Fibroblast of the aortic adventitia (primary cell): Measurements from ENCODE around the gene BDNF. TPM values are rescaled to one million over a fixed set of nuclear protein-coding genes. Genes with fewer than 3 reads are reported as not detected.

Source experiments
- DNase-seq: peaks from one replicate; pipeline ENCODE4 v3.0.0-alpha.2; 2010; ENCODE audit warnings: low read depth
- H3K4me3 ChIP-seq: 2 replicates; pipeline ENCODE4 v1.5.1; 2011; ENCODE audit warnings: low read depth, mild to moderate bottlenecking, control low read depth, low read length, moderate library complexity
- total RNA-seq: library from RNA; depleted of rRNA; stranded (reverse); fragments of >200 nt; gene quantifications from 2 replicates; pipeline ENCODE4 v1.2.3, GENCODE V29; 2012; ENCODE audit warnings: low replicate concordance
- TF ChIP-seq, protein P1 (sequence below): IDR thresholded peaks from 2 replicates; pipeline ENCODE4 v1.5.1; 2011; ENCODE audit warnings: mild to moderate bottlenecking, low read length, control low read depth, inconsistent platforms; ENCODE audit not compliant: insufficient read depth

BDNF gene
- total RNA-seq, 1 donor: 8.1 TPM

DNA sequence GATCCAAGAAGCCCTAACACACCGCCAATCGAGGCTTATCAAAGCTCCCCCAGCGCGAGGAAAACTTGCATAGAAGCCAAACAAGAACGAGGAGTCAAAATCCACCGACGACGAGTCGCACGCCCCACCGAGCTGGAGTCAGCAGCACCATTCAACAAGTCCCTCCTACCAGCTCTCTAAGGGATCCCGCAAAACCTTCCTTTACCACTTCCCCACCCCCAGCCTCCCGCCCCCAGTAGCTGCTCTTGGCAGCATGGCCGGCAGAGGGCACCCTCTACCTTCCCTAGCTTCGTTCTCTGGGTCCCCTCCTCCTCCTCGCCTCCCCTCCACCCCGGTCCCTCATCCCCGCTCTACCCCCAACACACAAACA is 1.4 kb downstream of the BDNF start:
- TF ChIP-seq, protein P1, sequence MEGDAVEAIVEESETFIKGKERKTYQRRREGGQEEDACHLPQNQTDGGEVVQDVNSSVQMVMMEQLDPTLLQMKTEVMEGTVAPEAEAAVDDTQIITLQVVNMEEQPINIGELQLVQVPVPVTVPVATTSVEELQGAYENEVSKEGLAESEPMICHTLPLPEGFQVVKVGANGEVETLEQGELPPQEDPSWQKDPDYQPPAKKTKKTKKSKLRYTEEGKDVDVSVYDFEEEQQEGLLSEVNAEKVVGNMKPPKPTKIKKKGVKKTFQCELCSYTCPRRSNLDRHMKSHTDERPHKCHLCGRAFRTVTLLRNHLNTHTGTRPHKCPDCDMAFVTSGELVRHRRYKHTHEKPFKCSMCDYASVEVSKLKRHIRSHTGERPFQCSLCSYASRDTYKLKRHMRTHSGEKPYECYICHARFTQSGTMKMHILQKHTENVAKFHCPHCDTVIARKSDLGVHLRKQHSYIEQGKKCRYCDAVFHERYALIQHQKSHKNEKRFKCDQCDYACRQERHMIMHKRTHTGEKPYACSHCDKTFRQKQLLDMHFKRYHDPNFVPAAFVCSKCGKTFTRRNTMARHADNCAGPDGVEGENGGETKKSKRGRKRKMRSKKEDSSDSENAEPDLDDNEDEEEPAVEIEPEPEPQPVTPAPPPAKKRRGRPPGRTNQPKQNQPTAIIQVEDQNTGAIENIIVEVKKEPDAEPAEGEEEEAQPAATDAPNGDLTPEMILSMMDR: peak; percentile 85
- DNase-seq: peak; percentile 93
- H3K4me3 ChIP-seq: peak overlapping the region; percentile 94

DNA sequence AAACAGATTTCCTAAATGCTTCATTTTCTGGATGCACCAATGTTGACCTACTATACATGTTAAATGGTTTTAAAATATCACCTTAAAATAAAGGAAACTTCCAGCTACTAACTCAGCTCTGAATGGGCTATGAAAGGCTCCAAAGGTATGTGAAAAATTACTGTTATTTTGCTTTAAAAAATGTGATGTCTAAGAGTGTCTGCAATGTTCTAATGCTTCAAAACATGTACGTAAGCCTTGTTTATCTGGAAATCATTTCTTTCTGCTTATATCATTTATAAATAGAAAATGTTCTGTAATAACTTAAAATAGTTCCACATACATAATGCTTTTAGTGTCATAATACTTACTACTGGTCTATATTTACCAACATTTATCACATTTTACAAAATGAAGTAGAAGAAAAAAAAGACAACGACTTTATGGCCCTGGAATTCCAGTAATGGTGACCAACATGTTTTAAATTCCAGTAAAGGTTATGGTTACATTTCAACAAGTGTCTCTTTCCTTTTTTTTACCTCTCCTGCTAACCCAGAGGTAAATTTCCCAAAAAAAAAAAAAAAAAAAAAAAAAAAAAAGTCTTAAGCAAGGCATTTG is 2.5 kb downstream of the BDNF start:
- peak; percentile 44 for DNase-seq
- TF ChIP-seq, protein P1: no peak
- H3K4me3 ChIP-seq: peak overlapping the region; percentile 94

GRCh38 chr11:27696961-27697360 is 3.3 kb downstream of the BDNF start:
- TF ChIP-seq, protein P1: no peak
- H3K4me3 ChIP-seq: peak overlapping the region; percentile 94

DNA sequence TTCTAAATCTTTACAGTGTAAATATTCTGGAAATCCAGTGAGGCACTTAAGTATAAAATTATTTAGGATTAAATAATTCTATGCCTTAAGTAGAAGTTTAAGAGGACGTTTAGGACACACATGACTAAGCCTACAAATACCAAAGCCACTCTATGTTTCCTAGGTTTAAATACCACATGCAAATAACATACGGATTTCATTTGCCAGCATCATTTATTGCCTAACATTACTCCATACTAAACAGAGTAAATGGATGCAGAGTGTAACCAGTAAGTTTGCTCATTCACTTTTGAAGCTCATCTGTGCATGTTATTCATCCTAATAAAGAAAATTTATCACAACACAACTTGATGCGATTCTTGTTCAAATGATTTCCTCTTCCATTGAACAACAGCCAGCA is 4.1 kb downstream of the BDNF start:
- DNase-seq: no peak
- TF ChIP-seq, protein P1: no peak
- no peak overlapping the region for H3K4me3 ChIP-seq

More at GRCh38 chr11:27696961-27697360, 3.3 kb downstream of the BDNF start:
- DNase-seq: no peak

GRCh38 chr11:27694992-27695391 is 5.3 kb downstream of the BDNF start:
- peak; percentile 76 for DNase-seq
- TF ChIP-seq, protein P1: peak; percentile 47
- no peak overlapping the region for H3K4me3 ChIP-seq

- DNase-seq: peak; percentile 79
- TF ChIP-seq, protein P1: no peak
- peak overlapping the region; percentile 1 for H3K4me3 ChIP-seq
These were observed 6.9 kb downstream of the BDNF start for GRCh38 chr11:27693398-27693797.

GRCh38 chr11:27692781-27693180 is 7.5 kb downstream of the BDNF start:
- no peak for DNase-seq
- TF ChIP-seq, protein P1: no peak

More at GRCh38 chr11:27692781-27693180, 7.5 kb downstream of the BDNF start:
- no peak overlapping the region for H3K4me3 ChIP-seq
